H9 (cell line): ENCODE measurements around the gene LGSN. TPM values are rescaled to one million over a fixed set of nuclear protein-coding genes. Genes with fewer than 3 reads are reported as not detected.

Experiments
- DNase-seq: peaks from one replicate; pipeline ENCODE4 v3.0.0-alpha.2; 2017
- H2AFZ ChIP-seq: one replicate; pipeline ENCODE4 v1.6.1; 2013; ENCODE audit warnings: mild to moderate bottlenecking, low read length, control low read depth, moderate library complexity
- H2AK5ac ChIP-seq: 2 replicates; pipeline ENCODE4 v1.6.1; 2013; ENCODE audit warnings: low read length, control low read depth, mixed read lengths; ENCODE audit not compliant: insufficient read length
- H2BK120ac ChIP-seq: one replicate; pipeline ENCODE4 v1.6.1; 2013; ENCODE audit warnings: low read depth, mild to moderate bottlenecking, low read length, control low read depth, inconsistent platforms; ENCODE audit not compliant: poor library complexity, severe bottlenecking
- H2BK12ac ChIP-seq: 2 replicates; pipeline ENCODE4 v1.6.1; 2013; ENCODE audit warnings: low read length, control low read depth, mixed read lengths, low read depth; ENCODE audit not compliant: insufficient read length
- H2BK15ac ChIP-seq: 2 replicates; pipeline ENCODE4 v1.6.1; 2013; ENCODE audit warnings: low read depth, low read length, control low read depth
- H2BK20ac ChIP-seq: one replicate; pipeline ENCODE4 v1.6.1; 2013; ENCODE audit warnings: low read depth, mild to moderate bottlenecking, low read length, control low read depth, inconsistent platforms; ENCODE audit not compliant: poor library complexity, severe bottlenecking
- H2BK5ac ChIP-seq: 2 replicates; pipeline ENCODE4 v1.6.1; 2013; ENCODE audit warnings: low read length, control low read depth, mixed read lengths; ENCODE audit not compliant: insufficient read length
- H3K14ac ChIP-seq: 2 replicates; pipeline ENCODE4 v1.6.1; 2013; ENCODE audit warnings: low read length, control low read depth; ENCODE audit not compliant: insufficient read depth
- H3K18ac ChIP-seq: 2 replicates; pipeline ENCODE4 v1.6.1; 2013; ENCODE audit warnings: low read depth, mild to moderate bottlenecking, mixed read lengths, low read length, control low read depth; ENCODE audit not compliant: insufficient read length
- H3K23ac ChIP-seq: 2 replicates; pipeline ENCODE4 v1.6.1; 2013; ENCODE audit warnings: low read length, control low read depth, mixed read lengths, low read depth; ENCODE audit not compliant: insufficient read length
- H3K23me2 ChIP-seq: 2 replicates; pipeline ENCODE4 v1.6.1; 2013; ENCODE audit warnings: low read depth, mild to moderate bottlenecking, mixed read lengths, low read length, control low read depth; ENCODE audit not compliant: insufficient read length, poor library complexity, severe bottlenecking
- H3K27ac ChIP-seq: 2 replicates; pipeline ENCODE4 v1.5.1; 2013; ENCODE audit warnings: low read length, control low read depth, mixed read lengths, low read depth; ENCODE audit not compliant: insufficient read length
- H3K27me3 ChIP-seq: 2 replicates; pipeline ENCODE4 v1.6.1; 2013; ENCODE audit warnings: low read length, control low read depth, inconsistent platforms; ENCODE audit not compliant: insufficient read depth
- H3K4ac ChIP-seq: 2 replicates; pipeline ENCODE4 v1.6.1; 2013; ENCODE audit warnings: low read depth, mild to moderate bottlenecking, control low read depth, inconsistent platforms, low read length, moderate library complexity
- H3K4me1 ChIP-seq: 2 replicates; pipeline ENCODE4 v1.6.1; 2013; ENCODE audit warnings: low read length, control low read depth, inconsistent platforms; ENCODE audit not compliant: insufficient read depth
- H3K4me2 ChIP-seq: 2 replicates; pipeline ENCODE4 v1.6.1; 2013; ENCODE audit warnings: low read length, control low read depth, mixed read lengths; ENCODE audit not compliant: insufficient read length, insufficient read depth
- H3K56ac ChIP-seq: 2 replicates; pipeline ENCODE4 v1.6.1; 2013; ENCODE audit warnings: low read depth, mild to moderate bottlenecking, mixed read lengths, low read length, control low read depth; ENCODE audit not compliant: insufficient read length
- H3K79me1 ChIP-seq: 2 replicates; pipeline ENCODE4 v1.6.1; 2013; ENCODE audit warnings: low read depth, mild to moderate bottlenecking, moderate library complexity, low read length, control low read depth, inconsistent platforms; ENCODE audit not compliant: insufficient read depth, poor library complexity, severe bottlenecking
- H3K79me2 ChIP-seq: 2 replicates; pipeline ENCODE4 v1.6.1; 2013; ENCODE audit warnings: low read length, control low read depth, inconsistent platforms; ENCODE audit not compliant: insufficient read depth
- H3K9ac ChIP-seq: 2 replicates; pipeline ENCODE4 v1.6.1; 2013; ENCODE audit warnings: low read length, control low read depth, mixed read lengths; ENCODE audit not compliant: insufficient read length; ENCODE audit errors: extremely low read depth
- H3K9me3 ChIP-seq: one replicate; pipeline ENCODE4 v1.6.1; 2013; ENCODE audit warnings: low read depth, low read length, inconsistent platforms; ENCODE audit not compliant: control insufficient read depth
- H3T11ph ChIP-seq: one replicate; pipeline ENCODE4 v1.6.1; 2013; ENCODE audit warnings: mild to moderate bottlenecking, low read length, control low read depth, inconsistent platforms
- H4K20me1 ChIP-seq: one replicate; pipeline ENCODE4 v1.6.1; 2013; ENCODE audit not compliant: control insufficient read depth, insufficient read length, insufficient read depth
- H4K5ac ChIP-seq: 2 replicates; pipeline ENCODE4 v1.6.1; 2013; ENCODE audit warnings: low read depth, mild to moderate bottlenecking, mixed read lengths, low read length, control low read depth; ENCODE audit not compliant: insufficient read length
- H4K8ac ChIP-seq: replicated peaks from 2 replicates; pipeline ENCODE4 v1.6.1; 2013; ENCODE audit warnings: low read length, control low read depth, mixed read lengths, low read depth; ENCODE audit not compliant: insufficient read length
- H4K91ac ChIP-seq: 2 replicates; pipeline ENCODE4 v1.6.1; 2013; ENCODE audit warnings: low read depth, mild to moderate bottlenecking, moderate library complexity, mixed read lengths, low read length, control low read depth; ENCODE audit not compliant: insufficient read length
- H3K27ac Mint-ChIP-seq, 3 experiments: 2 replicates in 2 of 3; 3 replicates in 1 of 3; pipeline ENCODE4 v1.8.0; 2020 to 2021; ENCODE audit warnings: mixed read lengths in 3 of 3, mild to moderate bottlenecking in 1 of 3, moderate library complexity in 1 of 3
- H3K27me3 Mint-ChIP-seq: 2 replicates; pipeline ENCODE4 v1.8.0; 2021; ENCODE audit warnings: low read depth, mild to moderate bottlenecking, moderate library complexity, mixed read lengths
- H3K36me3 Mint-ChIP-seq, 3 experiments: 2 replicates in 2 of 3; 3 replicates in 1 of 3; pipeline ENCODE4 v1.8.0; 2020 to 2021; ENCODE audit warnings: low read depth in 3 of 3, mixed read lengths in 3 of 3; ENCODE audit not compliant: insufficient read depth in 1 of 3
- H3K4me1 Mint-ChIP-seq, 2 experiments: 2 replicates each; pipeline ENCODE4 v1.8.0; 2020; ENCODE audit warnings: mixed read lengths in 2 of 2
- H3K4me3 Mint-ChIP-seq, 2 experiments: 2 replicates in 1 of 2; 3 replicates in 1 of 2; pipeline ENCODE4 v1.8.0; 2020 to 2021; ENCODE audit warnings: mild to moderate bottlenecking in 2 of 2, mixed read lengths in 2 of 2, moderate library complexity in 1 of 2
- H3K9me3 Mint-ChIP-seq, 2 experiments: 2 replicates in 1 of 2; 3 replicates in 1 of 2; pipeline ENCODE4 v1.8.0; 2020; ENCODE audit warnings: mild to moderate bottlenecking in 2 of 2, mixed read lengths in 2 of 2, moderate library complexity in 1 of 2
- CTCF ChIP-seq: fragments of 200-600 bp; sonication (generic); conservative IDR thresholded peaks from 3 replicates; pipeline ENCODE4 v1.8.0; 2021; ENCODE audit warnings: antibody characterized with exemption, mild to moderate bottlenecking
- WGBS: extraction: QIAGEN DNeasy Blood & Tissue Kit; methylation state at CpG from one replicate; pipeline ENCODE4 v1.1.7; 2013; ENCODE audit warnings: missing lambda C conversion rate, low lambda C conversion rate, mixed read lengths; ENCODE audit not compliant: insufficient read length; ENCODE audit errors: extremely low coverage; 5-methylcytosine and 5-hydroxymethylcytosine counted together
- total RNA-seq: library from RNA; stranded (reverse); gene quantifications from 2 replicates; pipeline ENCODE4 v1.2.1, GENCODE V29; 2021

The LGSN gene
- total RNA-seq, 1 experiment from 2014 or later = 0.13 TPM

- Histone ChIP-seq H3K4me2 (no peak overlapping the region), H3K27ac (no peak overlapping the region), H2BK15ac (no peak overlapping the region), H2BK12ac (no peak overlapping the region), H3K9me3 (no peaks in the 10 kb centered on the region), H2BK20ac (no peak overlapping the region), H3K23ac (no peak overlapping the region), H2AFZ (no peak overlapping the region), H2BK120ac (no peak overlapping the region), H3K14ac (no peak overlapping the region), H3K56ac (no peak overlapping the region), H3K18ac (no peak overlapping the region), H4K20me1 (no peaks in the 10 kb centered on the region), H3K9ac (no peak overlapping the region), H3K79me2 (no peaks in the 10 kb centered on the region), H3K23me2 (no peaks in the 10 kb centered on the region), H4K8ac (no peak overlapping the region), H2BK5ac (no peak overlapping the region), H3K27me3 (no peaks in the 10 kb centered on the region), H3T11ph (no peak overlapping the region), H2AK5ac (no peak overlapping the region), H3K4me1 (no peaks in the 10 kb centered on the region), H3K4ac (no peak overlapping the region), H4K5ac (no peak overlapping the region), H3K79me1 (no peaks in the 10 kb centered on the region), H4K91ac (no peak overlapping the region)
- H3K27ac Mint-ChIP-seq = no peak overlapping the region
- no peak for DNase-seq
- no peaks in the 10 kb centered on the region for H3K9me3 Mint-ChIP-seq
- no peak overlapping the region for H3K4me3 Mint-ChIP-seq
- peaks cover 2% of the 10 kb centered on the region; the same call in 1 of the 2 replicates for H3K27me3 Mint-ChIP-seq
- peaks cover 0 to 2% of the 10 kb centered on the region in 2 experiments; a peak in 2 of 4 replicates for H3K4me1 Mint-ChIP-seq
- no CpG with 5 or more reads among the region's 2 CpGs for WGBS
- TF ChIP-seq CTCF = no peak
- no peaks in the 10 kb centered on the region for H3K36me3 Mint-ChIP-seq
Observed at GRCh38 chr6:63347599-63347998, 27.8 kb upstream of the LGSN start.
